Measurements from ENCODE around the gene ORM1.

- TF ChIP-seq CTCF (conservative IDR thresholded peaks at IDR 0.05; ENCODE audit: low read length) (no peak), EZH2phosphoT487 (IDR thresholded peaks at IDR 0.05; ENCODE audit: borderline replicate concordance) (no peak)
Measured at GRCh38 chr9:114303977-114304376, 18.9 kb upstream of the ORM1 start.
